GM10248 (cell line): Measurements from ENCODE around the gene RETSAT.
"Not testable (repeated sequence)": the region's sequence is repeated elsewhere in the genome, so short reads cannot be mapped to it uniquely, and the experiment has no call there.

Source experiments
- CTCF ChIA-PET: fragments of 300-600 bp; sonication (Branson Sonifier 250); formaldehyde crosslinking; extraction: SDS; loops from one replicate; lab custom pipeline; 2021; ENCODE audit warnings: antibody characterized with exemption; lab: Yijun Ruan, JAX
- POLR2A ChIA-PET: fragments of 350-650 bp; sonication (Branson Sonifier 250); formaldehyde crosslinking; extraction: SDS; loops from one replicate; lab custom pipeline; 2020; ENCODE audit warnings: antibody characterized with exemption; lab: Yijun Ruan, JAX
- DNase-seq: peaks from one replicate; pipeline ENCODE4 v3.0.0; 2012; ENCODE audit errors: extremely low spot score
- CTCF ChIP-seq: IDR thresholded peaks from 2 replicates; pipeline ENCODE4 v1.5.1; 2012; ENCODE audit warnings: mild to moderate bottlenecking, low read depth; ENCODE audit errors: extremely low read depth, missing control alignments, control extremely low read depth

The RETSAT gene

GRCh38 chr2:85383850-85384249 lies 29.5 kb upstream of the RETSAT start:
- ChIA-PET CTCF (interaction anchor here (1.4 to 2.9 kb wide), 4 partner anchors 9 to 168 kb away, joined by 4 to 12 read pairs (median 8); no protein-coding TSS in a partner anchor), POLR2A (no interaction called here)
- no peak for TF ChIP-seq CTCF
- DNase-seq: no peak

GRCh38 chr2:85383151-85383550 lies 28.8 kb upstream of the RETSAT start:
- CTCF ChIA-PET: interaction anchor here (1.4 to 2.9 kb wide), 4 partner anchors 9 to 169 kb away, joined by 4 to 12 read pairs (median 8); no protein-coding TSS in a partner anchor
- DNase-seq, POLR2A ChIA-PET: not testable (repeated sequence)

GRCh38 chr2:85380048-85380447 lies 25.7 kb upstream of the RETSAT start:
- no peak for DNase-seq
- no peak for TF ChIP-seq CTCF
- ChIA-PET POLR2A (no interaction called here), CTCF (interaction anchor here (1.8 kb wide), 1 partner anchor 10 kb away, joined by 4 read pairs; no protein-coding TSS in a partner anchor)

- ChIA-PET CTCF (interaction anchor here (1.9 kb wide), 1 partner anchor 11 kb away, joined by 4 read pairs; no protein-coding TSS in a partner anchor), POLR2A (no interaction called here)
- TF ChIP-seq CTCF: no peak
- DNase-seq: no peak
Observed at GRCh38 chr2:85378257-85378656, 23.9 kb upstream of the RETSAT start.

GRCh38 chr2:85377083-85377482 lies 22.8 kb upstream of the RETSAT start:
- TF ChIP-seq CTCF: no peak
- ChIA-PET POLR2A (no interaction called here), CTCF (interaction anchor here (1.9 kb wide), 1 partner anchor 12 kb away, joined by 4 read pairs; no protein-coding TSS in a partner anchor)
- no peak for DNase-seq

- no peak for DNase-seq
- CTCF ChIA-PET: interaction anchor here (1.4 kb wide), 1 partner anchor 22 kb away, joined by 3 read pairs; the partner anchor contains the start of genes ELMOD3 and RETSAT
- no peak for TF ChIP-seq CTCF
- POLR2A ChIA-PET: no interaction called here
Observed at GRCh38 chr2:85376291-85377065, 22.1 kb upstream of the RETSAT start.

GRCh38 chr2:85371045-85371444 lies 16.7 kb upstream of the RETSAT start:
- ChIA-PET CTCF (no interaction called here), POLR2A (no interaction called here)
- no peak for TF ChIP-seq CTCF
- no peak for DNase-seq
